OCI-LY7 (cell line): ENCODE results near the gene MERTK. TPM values are rescaled to one million over a fixed set of nuclear protein-coding genes. Genes with fewer than 3 reads are reported as not detected.

ENCODE experiments used
- BruUV-seq: library from RNA; stranded (reverse); fragments of 400-500 nt; replicated peaks from 2 replicates; lab custom pipeline; 2021; lab: Mats Ljungman, UMichigan
- CTCF ChIA-PET: fragments of 300-600 bp; sonication (Branson Sonifier 250); formaldehyde crosslinking; loops from one replicate; lab custom pipeline; 2022; ENCODE audit warnings: antibody characterized with exemption; ENCODE audit not compliant: unreplicated experiment; lab: Charles Lee
- POLR2A ChIA-PET: fragments of 300-600 bp; sonication (Branson Sonifier 250); formaldehyde crosslinking; loops from one replicate; lab custom pipeline; 2022; ENCODE audit warnings: antibody characterized with exemption; lab: Charles Lee
- DNase-seq: peaks from one replicate; pipeline ENCODE4 v3.0.0-alpha.2; 2015; ENCODE audit warnings: low spot score
- H2AFZ ChIP-seq: fragments of 200-600 bp; sonication (generic), shearing (Covaris generic); 2 replicates; pipeline ENCODE4 v1.6.1; 2014; ENCODE audit warnings: mild to moderate bottlenecking, antibody characterized with exemption, low read length, moderate library complexity
- H3K27ac ChIP-seq: fragments of 200-600 bp; sonication (generic); 2 replicates; pipeline ENCODE4 v1.5.1; 2014; ENCODE audit warnings: mixed run types, low read depth, mild to moderate bottlenecking, moderate library complexity, low read length, inconsistent platforms; ENCODE audit not compliant: poor library complexity, severe bottlenecking
- H3K36me3 ChIP-seq: fragments of 200-600 bp; sonication (generic); 2 replicates; pipeline ENCODE4 v1.6.1; 2014; ENCODE audit warnings: mild to moderate bottlenecking, antibody characterized with exemption, low read length, moderate library complexity, mixed read lengths; ENCODE audit not compliant: insufficient read depth
- H3K4me1 ChIP-seq: fragments of 200-600 bp; sonication (generic); 2 replicates; pipeline ENCODE4 v1.5.1; 2014; ENCODE audit warnings: mild to moderate bottlenecking, low read length; ENCODE audit not compliant: insufficient read depth, poor library complexity, severe bottlenecking
- H3K4me2 ChIP-seq: fragments of 200-600 bp; sonication (generic); 2 replicates; pipeline ENCODE4 v1.6.1; 2014; ENCODE audit warnings: mild to moderate bottlenecking, low read length
- H3K4me3 ChIP-seq: fragments of 200-600 bp; sonication (generic); 2 replicates; pipeline ENCODE4 v1.5.1; 2014; ENCODE audit warnings: mild to moderate bottlenecking, low read depth, low read length; ENCODE audit not compliant: poor library complexity, severe bottlenecking
- H3K79me2 ChIP-seq: fragments of 200-600 bp; sonication (generic); 2 replicates; pipeline ENCODE4 v1.6.1; 2016; ENCODE audit warnings: low read depth, mild to moderate bottlenecking, low read length, moderate library complexity, mixed read lengths; ENCODE audit not compliant: insufficient read depth
- H3K9me2 ChIP-seq: fragments of 200-600 bp; sonication (generic); 2 replicates; pipeline ENCODE4 v1.6.1; 2016; ENCODE audit warnings: mild to moderate bottlenecking, low read length, mixed read lengths; ENCODE audit not compliant: insufficient read depth
- H3K9me3 ChIP-seq: fragments of 200-600 bp; sonication (generic); 2 replicates; pipeline ENCODE4 v1.6.1; 2014; ENCODE audit warnings: mild to moderate bottlenecking, mixed run types, low read length, mixed read lengths
- H4K20me1 ChIP-seq: fragments of 200-600 bp; sonication (generic); 2 replicates; pipeline ENCODE4 v1.6.1; 2014; ENCODE audit warnings: mild to moderate bottlenecking, antibody characterized with exemption, low read length, moderate library complexity, mixed read lengths; ENCODE audit not compliant: insufficient read depth
- CTCF ChIP-seq: fragments of 200-600 bp; sonication (generic); conservative IDR thresholded peaks from 2 replicates; pipeline ENCODE4 v1.5.1; 2014; ENCODE audit warnings: mild to moderate bottlenecking, antibody characterized with exemption, low read length, moderate library complexity, mixed read lengths
- EZH2phosphoT487 ChIP-seq: fragments of 200-600 bp; sonication (generic); IDR thresholded peaks from 2 replicates; pipeline ENCODE4 v1.6.1; 2018; ENCODE audit warnings: low read depth, borderline replicate concordance, mild to moderate bottlenecking, mixed run types, antibody characterized with exemption, low read length, moderate library complexity, mixed read lengths
- intact Hi-C: fragments of 100-400 bp; cut with micrococcal nuclease; formaldehyde crosslinking; loops from one replicate; pipeline ENCODE4 v1.10.0; 2022; ENCODE audit not compliant: unreplicated experiment
- total RNA-seq, 2 experiments: library from RNA; depleted of rRNA in 1 of 2; stranded (reverse); fragments of >200 nt in 1 of 2; shearing (Covaris generic) in 1 of 2; gene quantifications; 2 replicates each; pipeline ENCODE4 v1.2.3, GENCODE V29; 2014 to 2022

Gene MERTK
- total RNA-seq, 2 experiments from 2014 or later: 0.38 TPM; not detected in 1

GRCh38 chr2:112032224-112032586 lies 133.8 kb downstream of the MERTK start:
- no peak overlapping the region for H3K27ac ChIP-seq
- no peaks in the 10 kb centered on the region for H3K79me2 ChIP-seq
- CTCF ChIA-PET: no interaction called here
- no TSS peak for BruUV-seq
- intact Hi-C loops: no loop called here
- H3K9me2 ChIP-seq: no peaks in the 10 kb centered on the region
- H3K4me1 ChIP-seq: no peaks in the 10 kb centered on the region
- no peaks in the 10 kb centered on the region for H3K36me3 ChIP-seq
- H3K4me2 ChIP-seq: no peak overlapping the region
- DNase-seq: no peak
- no peak overlapping the region for H3K4me3 ChIP-seq
- no peaks in the 10 kb centered on the region for H4K20me1 ChIP-seq
- 0 out of 2 replicates have a peak, but pooled peaks cover 2% of the 10 kb centered on the region for H3K9me3 ChIP-seq
- POLR2A ChIA-PET: interaction anchor here (0.7 kb wide), 1 partner anchor 695 kb away, joined by 4 read pairs; no protein-coding TSS in a partner anchor
- TF ChIP-seq EZH2phosphoT487: no peak
- TF ChIP-seq CTCF: no peak
- no peak overlapping the region for H2AFZ ChIP-seq

- no peaks in the 10 kb centered on the region for H3K79me2 ChIP-seq
- H4K20me1 ChIP-seq: no peaks in the 10 kb centered on the region
- intact Hi-C loops: no loop called here
- H3K9me2 ChIP-seq: no peaks in the 10 kb centered on the region
- 0 out of 2 replicates have a peak, but pooled peaks cover 6% of the 10 kb centered on the region for H3K9me3 ChIP-seq
- TF ChIP-seq CTCF (no peak; the same call in 1 of the 2 replicates), EZH2phosphoT487 (no peak)
- no peaks in the 10 kb centered on the region for H3K4me1 ChIP-seq
- H3K27ac ChIP-seq: no peak overlapping the region
- H3K36me3 ChIP-seq: no peaks in the 10 kb centered on the region
- H2AFZ ChIP-seq: no peak overlapping the region
- POLR2A ChIA-PET: interaction anchor here (0.7 to 0.8 kb wide), 2 partner anchors 32 to 694 kb away, joined by 4 read pairs; no protein-coding TSS in a partner anchor
- no TSS peak for BruUV-seq
- CTCF ChIA-PET: no interaction called here
- no peak overlapping the region for H3K4me2 ChIP-seq
- DNase-seq: no peak
- no peak overlapping the region for H3K4me3 ChIP-seq
Observed at GRCh38 chr2:112032689-112033465, 134.5 kb downstream of the MERTK start.

GRCh38 chr2:112033600-112033999 lies 135.2 kb downstream of the MERTK start:
- H3K27ac ChIP-seq: no peak overlapping the region
- no peak overlapping the region for H3K4me3 ChIP-seq
- no peaks in the 10 kb centered on the region for H4K20me1 ChIP-seq
- H3K4me2 ChIP-seq: no peak overlapping the region
- no peaks in the 10 kb centered on the region for H3K4me1 ChIP-seq
- no peaks in the 10 kb centered on the region for H3K36me3 ChIP-seq
- intact Hi-C loops: no loop called here
- ChIA-PET CTCF (no interaction called here), POLR2A (no interaction called here)
- H3K79me2 ChIP-seq: no peaks in the 10 kb centered on the region
- TF ChIP-seq EZH2phosphoT487: no peak
- no peak for TF ChIP-seq CTCF
- no peak overlapping the region for H2AFZ ChIP-seq
- H3K9me2 ChIP-seq: no peaks in the 10 kb centered on the region
- DNase-seq: no peak
- BruUV-seq: no TSS peak
- H3K9me3 ChIP-seq: 0 out of 2 replicates have a peak, but pooled peaks cover 6% of the 10 kb centered on the region
